Common myeloid progenitor, CD34-positive (primary cell): ENCODE data around the gene ZNF160. TPM values are rescaled to one million over a fixed set of nuclear protein-coding genes. Genes with fewer than 3 reads are reported as not detected.

Source experiments
- CTCF ChIA-PET: fragments of 350-600 bp; sonication (Branson Sonifier 250); formaldehyde crosslinking; loops from one replicate; lab custom pipeline; 2021; ENCODE audit warnings: antibody characterized with exemption; lab: Charles Lee
- POLR2A ChIA-PET: fragments of 350-600 bp; sonication (Branson Sonifier 250); formaldehyde crosslinking; loops from one replicate; lab custom pipeline; 2021; ENCODE audit warnings: antibody characterized with exemption; lab: Charles Lee
- DNase-seq, 3 donors: peaks; one replicate each; pipeline versions ENCODE4 v3.0.0 to v3.0.0-alpha.2; 2013
- H3K27ac ChIP-seq, 2 experiments: 1 replicate in 1 of 2; 2 replicates in 1 of 2; pipeline ENCODE4 v1.7.0; 2013; ENCODE audit warnings: inconsistent platforms in 2 of 2, low read length in 2 of 2, mild to moderate bottlenecking in 2 of 2, low read depth in 1 of 2, moderate library complexity in 1 of 2; ENCODE audit not compliant: severe bottlenecking in 2 of 2, insufficient read depth in 1 of 2, poor library complexity in 1 of 2
- H3K27me3 ChIP-seq, 5 experiments: replicated peaks in 2 of 5; 1 replicate in 3 of 5; 2 replicates in 2 of 5; pipeline versions ENCODE4 v1.6.1 to v1.7.0; 2013; ENCODE audit warnings: low read length in 4 of 5, mild to moderate bottlenecking in 2 of 5, moderate library complexity in 2 of 5, inconsistent platforms in 1 of 5; ENCODE audit not compliant: insufficient read depth in 5 of 5, control insufficient read depth in 4 of 5
- H3K36me3 ChIP-seq, 4 experiments: 1 replicate in 2 of 4; 2 replicates in 2 of 4; pipeline versions ENCODE4 v1.6.1 to v1.7.0; 2013; ENCODE audit warnings: low read length in 3 of 4, control low read depth in 1 of 4, mild to moderate bottlenecking in 1 of 4; ENCODE audit not compliant: control insufficient read depth in 4 of 4, insufficient read depth in 4 of 4
- H3K4me1 ChIP-seq, 4 experiments: 1 replicate in 3 of 4; 2 replicates in 1 of 4; pipeline versions ENCODE4 v1.6.1 to v1.7.1; 2013; ENCODE audit warnings: low read length in 3 of 4, mild to moderate bottlenecking in 3 of 4, control low read depth in 1 of 4, inconsistent platforms in 1 of 4, moderate library complexity in 1 of 4; ENCODE audit not compliant: control insufficient read depth in 4 of 4, insufficient read depth in 4 of 4; ENCODE audit errors: control extremely low read depth in 1 of 4
- H3K4me3 ChIP-seq, 7 experiments: 1 replicate in 4 of 7; 2 replicates in 3 of 7; pipeline versions ENCODE4 v1.5.1 to v1.7.0; 2013; ENCODE audit warnings: mild to moderate bottlenecking in 7 of 7, low read length in 6 of 7, moderate library complexity in 6 of 7, inconsistent platforms in 2 of 7, low read depth in 2 of 7, control low read depth in 1 of 7; ENCODE audit not compliant: insufficient read depth in 4 of 7, control insufficient read depth in 1 of 7; ENCODE audit errors: extremely low read depth in 1 of 7
- H3K9me3 ChIP-seq, 5 experiments: 1 replicate in 4 of 5; 2 replicates in 1 of 5; pipeline versions ENCODE4 v1.6.1 to v1.7.1; 2013; ENCODE audit warnings: low read length in 4 of 5, mild to moderate bottlenecking in 2 of 5, inconsistent platforms in 1 of 5, low read depth in 1 of 5, moderate library complexity in 1 of 5; ENCODE audit not compliant: control insufficient read depth in 4 of 5, insufficient read depth in 2 of 5; ENCODE audit errors: control extremely low read depth in 1 of 5
- WGBS: methylation state at CpG from one replicate; pipeline ENCODE4 v1.1.5; 2013; ENCODE audit not compliant: insufficient coverage; 5-methylcytosine and 5-hydroxymethylcytosine counted together
- polyA plus RNA-seq: library from polyadenylated mRNA; unstranded; fragments of 120-200 nt; gene quantifications from one replicate; pipeline ENCODE4 v1.2.1, GENCODE V29; 2013

ZNF160 gene
- 23.4 TPM for polyA plus RNA-seq

GRCh38 chr19:53103234-53104203 lies at the start of gene ZNF160:
Gene ZNF160, minus strand, starts transcription at chr19:53103422. Its CDS starts 17,146 bp downstream, at chr19:53086276.
- Histone ChIP-seq H3K36me3 (peaks cover under 1 to 20% (median 9%) of the 10 kb centered on the region in 4 experiments), H3K27ac (peak within 1 kb of the TSS; percentile 82 to 90), H3K9me3 (peaks cover 0 to 12% (median 2%) of the 10 kb centered on the region in 5 experiments), H3K4me3 (peak within 1 kb of the TSS; percentile 90 to 97 (median 93)), H3K27me3 (no peaks in the 10 kb centered on the region), H3K4me1 (peaks cover 0 to 20% (median 19%) of the 10 kb centered on the region in 4 experiments)
- POLR2A ChIA-PET: no interaction called here
- WGBS: 1% methylated on average over 56 of the region's 67 CpGs
- peak; percentile 98 to 99 (median 99) for DNase-seq
- CTCF ChIA-PET: no interaction called here

DNA sequence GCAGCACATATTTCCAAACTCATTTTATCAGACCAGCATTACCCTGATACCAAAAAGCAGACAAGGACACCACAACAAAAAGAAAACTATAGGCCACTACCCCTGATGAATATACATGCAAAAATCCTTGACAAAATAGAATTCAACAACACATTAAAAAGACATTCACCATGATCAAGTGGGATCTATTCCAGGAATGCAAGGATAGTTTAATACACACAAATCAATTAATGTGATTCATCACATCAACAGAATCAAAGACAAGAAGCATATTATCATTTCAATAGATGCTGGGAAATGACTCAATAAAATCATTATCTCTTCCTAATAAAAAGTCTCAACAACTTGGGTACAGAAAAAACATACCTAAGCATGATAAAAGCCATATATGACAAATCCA lies 44.4 kb upstream of the ZNF160 start:
- DNase-seq: peak in 2 of 3 donors; percentile 11 to 26
- H3K9me3 ChIP-seq: peaks cover 22 to 76% (median 48%) of the 10 kb centered on the region in 5 experiments
- H3K27ac ChIP-seq: no peak overlapping the region
- H3K4me3 ChIP-seq: no peak overlapping the region
- CTCF ChIA-PET: interaction anchor here (0.8 kb wide), 1 partner anchor 11 kb away, joined by 3 read pairs; the partner anchor contains the start of gene ZNF347
- peaks cover 24 to 82% (median 29%) of the 10 kb centered on the region in 4 experiments for H3K36me3 ChIP-seq
- H3K4me1 ChIP-seq: no peaks in the 10 kb centered on the region
- no peaks in the 10 kb centered on the region for H3K27me3 ChIP-seq
- POLR2A ChIA-PET: no interaction called here

DNA sequence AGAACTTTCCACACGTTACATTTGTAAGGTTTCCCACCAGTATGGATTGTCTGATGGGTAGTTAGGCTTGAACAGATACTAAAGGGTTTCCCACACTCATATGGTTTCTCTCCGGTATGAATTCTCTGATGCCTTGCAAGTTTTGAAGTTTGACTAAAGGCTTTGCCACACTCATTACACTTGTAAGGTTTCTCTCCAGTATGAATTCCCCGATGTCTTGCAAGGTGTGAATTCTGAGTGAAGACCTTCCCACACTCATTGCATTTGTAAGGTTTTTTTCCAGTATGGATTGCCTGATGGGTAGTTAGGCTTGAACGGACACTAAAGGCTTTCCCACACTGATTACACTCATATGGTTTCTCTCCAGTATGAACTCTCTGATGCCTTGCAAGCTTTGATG lies 37.1 kb upstream of the ZNF160 start:
- DNase-seq: no peak
- H3K9me3 ChIP-seq: peaks cover 24 to 71% (median 38%) of the 10 kb centered on the region in 5 experiments
- WGBS: no CpG with 5 or more reads among the region's 4 CpGs
- CTCF ChIA-PET: no interaction called here
- POLR2A ChIA-PET: no interaction called here
- H3K36me3 ChIP-seq: peaks cover 17 to 38% (median 23%) of the 10 kb centered on the region in 4 experiments
- H3K27me3 ChIP-seq: no peaks in the 10 kb centered on the region
- H3K27ac ChIP-seq: no peak overlapping the region
- no peak overlapping the region for H3K4me3 ChIP-seq
- no peaks in the 10 kb centered on the region for H3K4me1 ChIP-seq

- no peak for DNase-seq
- WGBS: no CpG with 5 or more reads among the region's 3 CpGs
- CTCF ChIA-PET: interaction anchor here (0.6 kb wide), 1 partner anchor 198 kb away, joined by 3 read pairs; no protein-coding TSS in a partner anchor
- Histone ChIP-seq H3K4me1 (peaks cover 0 to 18% (median 6%) of the 10 kb centered on the region in 4 experiments), H3K36me3 (peaks cover under 1 to 9% (median 4%) of the 10 kb centered on the region in 4 experiments), H3K9me3 (peaks cover 7 to 44% (median 20%) of the 10 kb centered on the region in 5 experiments), H3K27ac (no peak overlapping the region), H3K27me3 (no peaks in the 10 kb centered on the region), H3K4me3 (no peak overlapping the region)
- POLR2A ChIA-PET: no interaction called here
These were observed 33.2 kb upstream of the ZNF160 start for GRCh38 chr19:53136432-53136831.

DNA sequence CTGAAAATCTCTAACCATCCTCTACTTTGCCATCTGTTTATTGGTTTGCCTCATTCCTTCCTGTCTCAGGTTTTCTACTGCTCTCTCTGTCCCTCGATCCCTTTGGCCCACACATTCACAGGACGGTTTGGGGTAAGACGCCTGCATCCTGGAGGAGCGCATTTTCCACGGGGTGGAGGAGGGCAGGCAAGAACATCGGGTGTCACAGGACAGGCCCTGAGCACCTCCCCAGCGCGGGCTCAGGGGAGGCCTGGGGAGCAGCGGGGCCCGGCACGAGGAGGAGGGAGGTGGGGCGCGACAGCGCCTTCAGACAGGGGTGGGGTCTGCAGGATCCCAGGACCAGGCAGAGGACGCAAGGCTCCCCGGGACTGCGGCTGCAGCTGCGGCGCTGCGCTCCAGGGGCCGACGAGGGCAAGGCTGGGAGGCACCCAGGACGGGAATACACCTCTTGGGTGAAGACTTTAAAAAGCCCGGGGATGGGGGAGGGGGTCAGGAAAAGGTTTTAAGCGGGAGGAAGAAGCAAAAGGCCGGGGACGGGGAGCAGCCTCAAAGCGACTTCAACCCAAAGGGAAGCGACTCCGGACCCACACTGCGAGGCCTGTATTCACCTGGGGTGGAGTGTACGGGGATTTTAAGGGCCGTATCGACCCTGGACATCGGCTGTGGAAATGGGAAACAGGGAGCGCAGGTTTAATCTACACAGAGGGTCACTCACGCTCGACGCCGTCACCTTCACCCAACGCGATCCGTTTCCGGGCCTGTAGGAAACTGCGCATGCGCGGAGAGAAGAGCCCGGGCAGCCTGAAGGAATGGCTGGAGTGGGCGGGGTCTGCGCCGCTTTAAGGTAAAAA lies 29.1 kb upstream of the ZNF160 start, which contains the start of gene ZNF415:
ZNF415 (minus strand) TSS at position 770 of the 851 bp plus-strand sequence. CDS start 10,234 bp downstream, outside the sequence.
- peaks cover 0 to 14% (median 9%) of the 10 kb centered on the region in 5 experiments for H3K9me3 ChIP-seq
- peak within 1 kb of the TSS in 1 of 2 experiments; percentile 32 for H3K27ac ChIP-seq
- H3K27me3 ChIP-seq: no peaks in the 10 kb centered on the region
- ChIA-PET POLR2A (no interaction called here), CTCF (no interaction called here)
- WGBS: 0% methylated on average over 44 of the region's 51 CpGs
- peak; percentile 52 to 74 (median 70) for DNase-seq
- peaks cover 0 to 20% (median 6%) of the 10 kb centered on the region in 4 experiments for H3K4me1 ChIP-seq
- peaks cover 0 to 9% (median 0%) of the 10 kb centered on the region in 4 experiments for H3K36me3 ChIP-seq
- peak within 1 kb of the TSS; percentile 31 to 89 (median 73) for H3K4me3 ChIP-seq

DNA sequence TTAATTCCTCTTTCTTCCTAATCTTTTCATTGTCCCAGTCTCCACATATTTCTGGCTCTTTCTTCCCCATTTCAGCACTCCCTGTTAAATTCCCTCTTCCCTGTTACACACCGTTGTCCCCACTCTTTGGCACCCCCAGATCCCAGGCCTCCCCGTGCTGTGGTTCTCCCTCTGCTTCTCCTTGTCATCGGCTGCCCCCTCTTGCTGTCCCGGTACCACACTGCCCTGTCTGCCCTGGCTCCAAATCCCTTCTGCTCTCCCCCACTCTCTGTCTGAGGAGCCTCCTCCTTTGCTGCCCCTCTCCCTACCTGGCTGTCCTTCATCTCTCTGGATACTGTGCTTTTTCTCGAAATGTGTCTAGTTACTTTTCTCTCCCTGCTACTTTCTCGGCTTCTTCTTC lies 28.5 kb upstream of the ZNF160 start:
- Histone ChIP-seq H3K27ac (peak overlapping the region in 1 of 2 experiments; percentile 32), H3K9me3 (peaks cover 0 to 11% (median 6%) of the 10 kb centered on the region in 5 experiments), H3K36me3 (peaks cover 0 to 9% (median under 1%) of the 10 kb centered on the region in 4 experiments), H3K4me3 (peak overlapping the region in 4 of 7 experiments; percentile 64 to 89 (median 76)), H3K27me3 (no peaks in the 10 kb centered on the region), H3K4me1 (peaks cover 0 to 20% (median 6%) of the 10 kb centered on the region in 4 experiments)
- CTCF ChIA-PET: no interaction called here
- POLR2A ChIA-PET: no interaction called here
- WGBS: 43% methylated on average over 6 of the region's 6 CpGs
- no peak for DNase-seq
